HUES64 (cell line): ENCODE results near the gene LTB4R2.

ENCODE experiments used
- H3K27ac ChIP-seq: 2 replicates; pipeline ENCODE4 v1.7.0; 2013; ENCODE audit warnings: low read depth, low read length, inconsistent platforms
- H3K27me3 ChIP-seq: 2 replicates; pipeline ENCODE4 v1.6.1; 2013; ENCODE audit warnings: mild to moderate bottlenecking, low read length; ENCODE audit not compliant: insufficient read depth
- H3K36me3 ChIP-seq: 2 replicates; pipeline ENCODE4 v1.6.1; 2013; ENCODE audit warnings: mild to moderate bottlenecking, low read length; ENCODE audit not compliant: insufficient read depth
- H3K4me1 ChIP-seq: 2 replicates; pipeline ENCODE4 v1.6.1; 2013; ENCODE audit warnings: mild to moderate bottlenecking, low read length, moderate library complexity; ENCODE audit not compliant: insufficient read depth
- H3K4me3 ChIP-seq: 2 replicates; pipeline ENCODE4 v1.5.1; 2013; ENCODE audit warnings: mild to moderate bottlenecking, low read length, moderate library complexity
- H3K9ac ChIP-seq: 2 replicates; pipeline ENCODE4 v1.6.1; 2013; ENCODE audit warnings: mild to moderate bottlenecking, low read depth, low read length
- H3K9me3 ChIP-seq: 2 replicates; pipeline ENCODE4 v1.6.1; 2013; ENCODE audit warnings: low read depth, low read length; ENCODE audit not compliant: insufficient read depth
- WGBS: fragments of 150-250, 120-280 bp; methylation state at CpG from one replicate; pipeline ENCODE4 v1.1.7; 2013; ENCODE audit warnings: missing lambda C conversion rate; 5-methylcytosine and 5-hydroxymethylcytosine counted together

Gene LTB4R2

GRCh38 chr14:24313913-24314312 is 4.0 kb downstream of the LTB4R2 start:
- Histone ChIP-seq H3K4me3 (no peak overlapping the region), H3K27ac (no peak overlapping the region), H3K9ac (no peak overlapping the region), H3K27me3 (peaks cover 16% of the 10 kb centered on the region), H3K36me3 (peaks cover 17% of the 10 kb centered on the region), H3K4me1 (no peaks in the 10 kb centered on the region), H3K9me3 (no peaks in the 10 kb centered on the region)
- 91% methylated on average over 2 of the region's 2 CpGs for WGBS

GRCh38 chr14:24314377-24315193 is 4.6 kb downstream of the LTB4R2 start:
- no peak overlapping the region for H3K27ac ChIP-seq
- H3K27me3 ChIP-seq = peaks cover 22% of the 10 kb centered on the region
- no peak overlapping the region for H3K4me3 ChIP-seq
- no peaks in the 10 kb centered on the region for H3K9me3 ChIP-seq
- peaks cover 17% of the 10 kb centered on the region for H3K36me3 ChIP-seq
- no peak overlapping the region for H3K9ac ChIP-seq
- no peaks in the 10 kb centered on the region for H3K4me1 ChIP-seq
- 93% methylated on average over 5 of the region's 5 CpGs for WGBS

GRCh38 chr14:24315243-24315806 is 5.4 kb downstream of the LTB4R2 start:
- no peaks in the 10 kb centered on the region for H3K9me3 ChIP-seq
- peaks cover 30% of the 10 kb centered on the region for H3K27me3 ChIP-seq
- 91% methylated on average over 10 of the region's 10 CpGs for WGBS
- no peak overlapping the region for H3K27ac ChIP-seq
- H3K4me1 ChIP-seq = no peaks in the 10 kb centered on the region
- H3K36me3 ChIP-seq = peaks cover 11% of the 10 kb centered on the region
- no peak overlapping the region for H3K9ac ChIP-seq
- H3K4me3 ChIP-seq = no peak overlapping the region

GRCh38 chr14:24315807-24316596 is 6.1 kb downstream of the LTB4R2 start:
- H3K27ac ChIP-seq = no peak overlapping the region
- H3K9me3 ChIP-seq = no peaks in the 10 kb centered on the region
- no peak overlapping the region for H3K9ac ChIP-seq
- H3K4me3 ChIP-seq = no peak overlapping the region
- peaks cover 9% of the 10 kb centered on the region; the same call in 1 of the 2 replicates for H3K36me3 ChIP-seq
- H3K27me3 ChIP-seq = peaks cover 35% of the 10 kb centered on the region
- no peaks in the 10 kb centered on the region for H3K4me1 ChIP-seq
- 95% methylated on average over 70 of the region's 70 CpGs for WGBS

GRCh38 chr14:24316597-24316950 is 6.6 kb downstream of the LTB4R2 start:
- Histone ChIP-seq H3K27ac (no peak overlapping the region), H3K4me3 (no peak overlapping the region), H3K4me1 (no peaks in the 10 kb centered on the region), H3K9ac (no peak overlapping the region), H3K27me3 (peaks cover 35% of the 10 kb centered on the region), H3K36me3 (peaks cover 8% of the 10 kb centered on the region; the same call in 1 of the 2 replicates), H3K9me3 (no peaks in the 10 kb centered on the region)
- 94% methylated on average over 18 of the region's 18 CpGs for WGBS

GRCh38 chr14:24317141-24317928 is 7.4 kb downstream of the LTB4R2 start:
- H3K4me1 ChIP-seq = no peaks in the 10 kb centered on the region
- no peaks in the 10 kb centered on the region for H3K9me3 ChIP-seq
- no peak overlapping the region for H3K9ac ChIP-seq
- H3K27ac ChIP-seq = no peak overlapping the region
- WGBS = 86% methylated on average over 3 of the region's 3 CpGs
- H3K27me3 ChIP-seq = peaks cover 35% of the 10 kb centered on the region
- 0 out of 2 replicates have a peak, but pooled peaks cover under 1% of the 10 kb centered on the region for H3K36me3 ChIP-seq
- H3K4me3 ChIP-seq = no peak overlapping the region

- Histone ChIP-seq H3K27me3 (peaks cover 35% of the 10 kb centered on the region), H3K36me3 (no peaks in the 10 kb centered on the region), H3K9ac (no peak overlapping the region), H3K27ac (no peak overlapping the region), H3K4me1 (no peaks in the 10 kb centered on the region), H3K9me3 (no peaks in the 10 kb centered on the region), H3K4me3 (no peak overlapping the region)
- 81% methylated on average over 13 of the region's 14 CpGs for WGBS
These were observed 11.5 kb downstream of the LTB4R2 start for GRCh38 chr14:24321212-24321975.

GRCh38 chr14:24322672-24323071 is 12.7 kb downstream of the LTB4R2 start:
- peaks cover 35% of the 10 kb centered on the region for H3K27me3 ChIP-seq
- no peak overlapping the region for H3K9ac ChIP-seq
- no peak overlapping the region for H3K27ac ChIP-seq
- no peaks in the 10 kb centered on the region for H3K9me3 ChIP-seq
- 85% methylated on average over 10 of the region's 10 CpGs for WGBS
- no peaks in the 10 kb centered on the region for H3K36me3 ChIP-seq
- no peaks in the 10 kb centered on the region for H3K4me1 ChIP-seq
- H3K4me3 ChIP-seq = no peak overlapping the region

GRCh38 chr14:24323341-24323740 is 13.4 kb downstream of the LTB4R2 start:
- Histone ChIP-seq H3K4me3 (no peak overlapping the region), H3K9ac (no peak overlapping the region), H3K27ac (no peak overlapping the region), H3K36me3 (no peaks in the 10 kb centered on the region), H3K9me3 (no peaks in the 10 kb centered on the region), H3K4me1 (no peaks in the 10 kb centered on the region), H3K27me3 (peaks cover 29% of the 10 kb centered on the region)
- 78% methylated on average over 3 of the region's 3 CpGs for WGBS

GRCh38 chr14:24324024-24324423 is 14.1 kb downstream of the LTB4R2 start:
- Histone ChIP-seq H3K27me3 (peaks cover 28% of the 10 kb centered on the region), H3K4me1 (no peaks in the 10 kb centered on the region), H3K9me3 (no peaks in the 10 kb centered on the region), H3K9ac (no peak overlapping the region), H3K4me3 (no peak overlapping the region), H3K27ac (no peak overlapping the region), H3K36me3 (no peaks in the 10 kb centered on the region)
- 80% methylated on average over 5 of the region's 6 CpGs for WGBS
